Measurements from ENCODE around the gene OR6B2. TPM values are rescaled to one million over a fixed set of nuclear protein-coding genes. Genes with fewer than 3 reads are reported as not detected.

OR6B2 gene
- total and polyA plus RNA-seq, 2 experiments from 2014 or later, result not detected

DNA sequence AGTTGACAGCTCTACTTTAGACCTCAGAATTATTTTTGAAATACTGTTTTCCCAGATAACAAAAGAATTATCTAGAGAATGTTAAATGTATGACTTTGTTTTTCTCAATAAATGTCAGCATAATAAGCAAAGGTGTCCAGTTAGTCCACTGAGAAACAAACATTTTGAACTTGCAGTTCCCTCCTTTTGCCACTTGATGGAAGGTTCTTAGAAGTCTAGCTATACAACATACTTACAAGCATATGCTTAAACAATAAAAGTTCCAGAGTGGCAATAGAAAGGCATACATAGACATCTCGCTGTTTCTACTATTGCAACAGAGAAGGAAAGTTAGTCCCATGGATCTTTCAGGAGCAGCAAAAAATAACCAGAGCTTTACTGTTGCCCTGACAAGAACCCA lies 16.9 kb downstream of the OR6B2 start:
- WGBS (ENCODE audit: low lambda C conversion rate, missing lambda C conversion rate), result 100% methylated on average over 1 of the region's 1 CpG
- no peaks in the 10 kb centered on the region for H3K27me3 ChIP-seq
- no peak overlapping the region for H3K4me2 ChIP-seq
- H2AFZ ChIP-seq, result no peak overlapping the region
- no peaks in the 10 kb centered on the region for H4K20me1 ChIP-seq (ENCODE audit: insufficient read depth, poor library complexity, severe bottlenecking)
- H3K27ac ChIP-seq, result no peak overlapping the region
- H3K4me3 ChIP-seq, result no peak overlapping the region
- no peaks in the 10 kb centered on the region for H3K4me1 ChIP-seq (ENCODE audit: insufficient read depth)
- TF ChIP-seq EZH2phosphoT487 (IDR thresholded peaks at IDR 0.05; ENCODE audit: low read depth, severe bottlenecking, unreplicated experiment) (no peak), EZH2 (IDR thresholded peaks at IDR 0.05; ENCODE audit: borderline replicate concordance) (no peak)
- TF ChIP-seq, protein P1, sequence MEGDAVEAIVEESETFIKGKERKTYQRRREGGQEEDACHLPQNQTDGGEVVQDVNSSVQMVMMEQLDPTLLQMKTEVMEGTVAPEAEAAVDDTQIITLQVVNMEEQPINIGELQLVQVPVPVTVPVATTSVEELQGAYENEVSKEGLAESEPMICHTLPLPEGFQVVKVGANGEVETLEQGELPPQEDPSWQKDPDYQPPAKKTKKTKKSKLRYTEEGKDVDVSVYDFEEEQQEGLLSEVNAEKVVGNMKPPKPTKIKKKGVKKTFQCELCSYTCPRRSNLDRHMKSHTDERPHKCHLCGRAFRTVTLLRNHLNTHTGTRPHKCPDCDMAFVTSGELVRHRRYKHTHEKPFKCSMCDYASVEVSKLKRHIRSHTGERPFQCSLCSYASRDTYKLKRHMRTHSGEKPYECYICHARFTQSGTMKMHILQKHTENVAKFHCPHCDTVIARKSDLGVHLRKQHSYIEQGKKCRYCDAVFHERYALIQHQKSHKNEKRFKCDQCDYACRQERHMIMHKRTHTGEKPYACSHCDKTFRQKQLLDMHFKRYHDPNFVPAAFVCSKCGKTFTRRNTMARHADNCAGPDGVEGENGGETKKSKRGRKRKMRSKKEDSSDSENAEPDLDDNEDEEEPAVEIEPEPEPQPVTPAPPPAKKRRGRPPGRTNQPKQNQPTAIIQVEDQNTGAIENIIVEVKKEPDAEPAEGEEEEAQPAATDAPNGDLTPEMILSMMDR (IDR thresholded peaks at IDR 0.05; ENCODE audit: poor library complexity), result peak; percentile 14
- H3K36me3 ChIP-seq (replicated peaks; ENCODE audit: insufficient read depth, low read depth), result no peaks in the 10 kb centered on the region
- H3K79me2 ChIP-seq, result no peaks in the 10 kb centered on the region
- no peaks in the 10 kb centered on the region for H3K9me3 ChIP-seq (ENCODE audit: low read depth)
- no peaks in the 10 kb centered on the region for H3K9me2 ChIP-seq (replicated peaks; ENCODE audit: insufficient read depth)
- DNase-seq (ENCODE audit: low spot score), result peak; percentile 4

DNA sequence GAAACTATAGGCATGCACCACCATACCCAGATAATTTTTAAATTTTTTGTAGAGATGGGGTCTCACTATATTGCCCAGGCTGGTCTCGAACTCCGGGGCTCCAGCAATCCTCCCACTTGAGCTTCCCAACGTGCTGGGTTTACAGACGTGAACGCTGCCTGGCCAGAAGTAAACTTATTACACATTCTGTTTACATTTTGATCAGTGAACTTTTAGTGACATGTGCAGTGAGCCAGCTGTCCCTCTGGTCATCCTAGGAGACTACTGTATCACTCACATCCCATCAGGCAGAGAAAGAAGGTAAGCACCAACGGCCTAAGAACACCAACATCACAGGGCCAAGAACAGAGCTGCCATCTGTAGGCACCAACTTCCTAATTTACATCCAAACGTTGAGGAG lies 27.2 kb downstream of the OR6B2 start:
- Histone ChIP-seq H3K36me3 (replicated peaks; ENCODE audit: insufficient read depth, low read depth) (no peaks in the 10 kb centered on the region), H3K9me2 (replicated peaks; ENCODE audit: insufficient read depth) (no peaks in the 10 kb centered on the region), H3K79me2 (no peaks in the 10 kb centered on the region), H3K4me3 (no peak overlapping the region), H3K4me1 (ENCODE audit: insufficient read depth) (no peaks in the 10 kb centered on the region), H2AFZ (no peak overlapping the region), H3K27ac (no peak overlapping the region), H4K20me1 (ENCODE audit: insufficient read depth, poor library complexity, severe bottlenecking) (peaks cover 3% of the 10 kb centered on the region), H3K4me2 (no peak overlapping the region), H3K9me3 (ENCODE audit: low read depth) (no peaks in the 10 kb centered on the region), H3K27me3 (no peaks in the 10 kb centered on the region)
- WGBS (ENCODE audit: low lambda C conversion rate, missing lambda C conversion rate), result 86% methylated on average over 7 of the region's 7 CpGs
- TF ChIP-seq EZH2phosphoT487 (IDR thresholded peaks at IDR 0.05; ENCODE audit: low read depth, severe bottlenecking, unreplicated experiment) (no peak), EZH2 (IDR thresholded peaks at IDR 0.05; ENCODE audit: borderline replicate concordance) (no peak)
- TF ChIP-seq, protein P1 (IDR thresholded peaks at IDR 0.05; ENCODE audit: poor library complexity), result no peak
- no peak for DNase-seq (ENCODE audit: low spot score)

DNA sequence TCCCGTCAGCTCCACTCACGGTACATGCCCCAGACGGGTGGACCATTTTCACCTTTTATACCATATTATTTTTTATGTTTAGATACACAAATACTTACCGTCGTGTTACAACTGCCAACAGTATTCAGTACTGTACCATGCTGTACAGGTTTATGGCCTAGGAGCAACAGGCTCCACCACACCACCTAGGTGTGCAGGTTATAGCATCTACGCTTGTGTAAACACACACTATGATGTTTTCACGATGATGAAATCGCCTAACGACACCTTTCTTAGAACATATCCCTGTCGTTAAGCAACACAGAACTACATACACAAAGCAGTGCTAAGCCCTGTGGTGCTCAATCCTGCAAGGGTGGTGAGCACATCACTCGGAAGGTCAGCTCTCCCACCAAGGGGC lies 29.6 kb downstream of the OR6B2 start:
- Histone ChIP-seq H3K36me3 (replicated peaks; ENCODE audit: insufficient read depth, low read depth) (no peaks in the 10 kb centered on the region), H3K27me3 (no peaks in the 10 kb centered on the region), H4K20me1 (ENCODE audit: insufficient read depth, poor library complexity, severe bottlenecking) (peaks cover 3% of the 10 kb centered on the region), H3K9me3 (ENCODE audit: low read depth) (no peaks in the 10 kb centered on the region), H3K9me2 (replicated peaks; ENCODE audit: insufficient read depth) (no peaks in the 10 kb centered on the region), H3K4me3 (no peak overlapping the region), H3K4me2 (no peak overlapping the region), H2AFZ (no peak overlapping the region), H3K4me1 (ENCODE audit: insufficient read depth) (no peaks in the 10 kb centered on the region), H3K27ac (no peak overlapping the region), H3K79me2 (no peaks in the 10 kb centered on the region)
- DNase-seq (ENCODE audit: low spot score), result no peak
- WGBS (ENCODE audit: low lambda C conversion rate, missing lambda C conversion rate), result 90% methylated on average over 11 of the region's 11 CpGs
- TF ChIP-seq, protein P1 (IDR thresholded peaks at IDR 0.05; ENCODE audit: poor library complexity), result no peak
- TF ChIP-seq EZH2 (IDR thresholded peaks at IDR 0.05; ENCODE audit: borderline replicate concordance) (no peak), EZH2phosphoT487 (IDR thresholded peaks at IDR 0.05; ENCODE audit: low read depth, severe bottlenecking, unreplicated experiment) (no peak)
